Panc1 (cell line): Measurements from ENCODE around the gene FRMD1. TPM values are rescaled to one million over a fixed set of nuclear protein-coding genes. Genes with fewer than 3 reads are reported as not detected.

Experiments used
- ATAC-seq: fragments of 200-7000 bp; cut with Tn5 transposase; 2 replicates; pipeline ENCODE4 v1.9.1; 2020; ENCODE audit warnings: mild to moderate bottlenecking, moderate library complexity
- BruUV-seq: library from RNA; stranded (reverse); fragments of 400-500 nt; replicated peaks from 2 replicates; lab custom pipeline; 2021; lab: Mats Ljungman, UMichigan
- CTCF ChIA-PET: fragments of 300-600 bp; sonication (Branson Sonifier 250); formaldehyde crosslinking; loops from one replicate; lab custom pipeline; 2022; ENCODE audit warnings: antibody characterized with exemption; lab: Charles Lee
- POLR2A ChIA-PET: fragments of 300-600 bp; sonication (Branson Sonifier 250); formaldehyde crosslinking; loops from one replicate; lab custom pipeline; 2022; ENCODE audit warnings: antibody characterized with exemption; lab: Charles Lee
- DNase-seq: peaks from one replicate; pipeline ENCODE4 v3.0.0-alpha.2; 2010; ENCODE audit warnings: low read depth, low spot score
- H3K27ac ChIP-seq: 2 replicates; pipeline ENCODE4 v1.5.1; 2011; ENCODE audit warnings: mild to moderate bottlenecking, low read length, inconsistent platforms
- H3K27me3 ChIP-seq: fragments of 200-500 bp; sonication (Bioruptor generic); 2 replicates; pipeline ENCODE4 v1.6.0; 2014; ENCODE audit warnings: low read length, inconsistent platforms; ENCODE audit not compliant: control insufficient read depth, insufficient read depth
- H3K36me3 ChIP-seq: fragments of 200-500 bp; sonication (Bioruptor generic); 2 replicates; pipeline ENCODE4 v1.5.1; 2014; ENCODE audit warnings: inconsistent platforms, mild to moderate bottlenecking, low read length, moderate library complexity; ENCODE audit not compliant: control insufficient read depth, insufficient read depth
- H3K4me1 ChIP-seq: 2 replicates; pipeline ENCODE4 v1.5.1; 2011; ENCODE audit warnings: inconsistent platforms, mild to moderate bottlenecking, low read length, moderate library complexity; ENCODE audit not compliant: control insufficient read depth, insufficient read depth
- H3K4me3 ChIP-seq, 2 experiments: 2 replicates each; pipeline ENCODE4 v1.5.1; 2011 to 2012; ENCODE audit warnings: low read depth in 2 of 2, low read length in 2 of 2, mild to moderate bottlenecking in 2 of 2, inconsistent platforms in 1 of 2, moderate library complexity in 1 of 2
- H3K9me3 ChIP-seq: fragments of 200-500 bp; sonication (Bioruptor generic); 2 replicates; pipeline ENCODE4 v1.5.1; 2014; ENCODE audit warnings: low read depth, mild to moderate bottlenecking, inconsistent platforms, low read length, moderate library complexity; ENCODE audit not compliant: control insufficient read depth, insufficient read depth
- CTCF ChIP-seq: fragments of 450-650 bp; IDR thresholded peaks from 2 replicates; pipeline ENCODE4 v1.5.1; 2017; ENCODE audit warnings: mild to moderate bottlenecking
- POLR2AphosphoS5 ChIP-seq: IDR thresholded peaks from 2 replicates; pipeline ENCODE4 v1.6.1; 2012; ENCODE audit warnings: mild to moderate bottlenecking, low read depth, low read length, moderate library complexity
- SIN3A ChIP-seq: IDR thresholded peaks from 2 replicates; pipeline ENCODE4 v1.6.1; 2012; ENCODE audit warnings: low read depth, mild to moderate bottlenecking, low read length, moderate library complexity, borderline replicate concordance; ENCODE audit not compliant: insufficient read depth
- TCF7L2 ChIP-seq: IDR thresholded peaks from 2 replicates; pipeline ENCODE4 v1.6.1; 2011; ENCODE audit warnings: mild to moderate bottlenecking, low read depth, low read length, inconsistent platforms
- in situ Hi-C: cut with HindIII; loops from 2 replicates; pipeline ENCODE4 v1.10.0; 2016; ENCODE audit warnings: low sequenced_read_pairs, low pct_unique_long_range_greater_than_20kb
- intact Hi-C: fragments of 100-400 bp; cut with micrococcal nuclease; formaldehyde crosslinking; loops from one replicate; pipeline ENCODE4 v1.10.0; 2022; ENCODE audit not compliant: unreplicated experiment
- total RNA-seq: library from RNA; stranded (reverse); gene quantifications from one replicate; pipeline ENCODE4 v1.2.1, GENCODE V29; 2021; ENCODE audit not compliant: unreplicated experiment
- TF ChIP-seq, protein P1 (sequence below), 2 experiments: IDR thresholded peaks; 2 replicates each; pipeline ENCODE4 v1.6.1; 2011 to 2012; ENCODE audit warnings: low read depth in 2 of 2, control low read depth in 1 of 2, low read length in 1 of 2, mild to moderate bottlenecking in 1 of 2, moderate library complexity in 1 of 2; ENCODE audit not compliant: insufficient read depth in 1 of 2

Gene FRMD1
- total RNA-seq, 1 experiment from 2014 or later = 0.15 TPM

DNA sequence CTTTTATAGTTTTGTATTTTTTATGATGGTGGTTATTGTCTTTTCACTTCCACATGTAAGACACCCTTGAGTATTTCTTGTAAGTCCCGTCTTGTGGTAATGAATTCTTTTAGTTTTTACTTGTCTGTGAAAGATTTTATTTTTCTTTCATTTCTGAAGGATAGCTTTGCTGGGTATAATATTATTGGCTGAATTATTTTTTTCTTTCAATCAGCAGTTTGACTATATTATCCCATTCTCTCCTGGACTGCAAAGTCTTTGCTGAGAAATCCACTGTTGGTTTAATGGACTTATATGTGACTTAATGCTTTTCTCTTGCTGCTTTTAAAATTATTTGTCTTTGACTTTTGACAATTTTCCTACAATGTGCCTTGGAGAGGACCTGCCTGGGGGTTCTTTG, 67.7 kb downstream of the FRMD1 start:
- POLR2A ChIA-PET = no interaction called here
- BruUV-seq = no TSS peak
- H3K27ac ChIP-seq = no peak overlapping the region
- TF ChIP-seq POLR2AphosphoS5 (no peak), CTCF (no peak), TCF7L2 (no peak), SIN3A (no peak)
- TF ChIP-seq, protein P1, sequence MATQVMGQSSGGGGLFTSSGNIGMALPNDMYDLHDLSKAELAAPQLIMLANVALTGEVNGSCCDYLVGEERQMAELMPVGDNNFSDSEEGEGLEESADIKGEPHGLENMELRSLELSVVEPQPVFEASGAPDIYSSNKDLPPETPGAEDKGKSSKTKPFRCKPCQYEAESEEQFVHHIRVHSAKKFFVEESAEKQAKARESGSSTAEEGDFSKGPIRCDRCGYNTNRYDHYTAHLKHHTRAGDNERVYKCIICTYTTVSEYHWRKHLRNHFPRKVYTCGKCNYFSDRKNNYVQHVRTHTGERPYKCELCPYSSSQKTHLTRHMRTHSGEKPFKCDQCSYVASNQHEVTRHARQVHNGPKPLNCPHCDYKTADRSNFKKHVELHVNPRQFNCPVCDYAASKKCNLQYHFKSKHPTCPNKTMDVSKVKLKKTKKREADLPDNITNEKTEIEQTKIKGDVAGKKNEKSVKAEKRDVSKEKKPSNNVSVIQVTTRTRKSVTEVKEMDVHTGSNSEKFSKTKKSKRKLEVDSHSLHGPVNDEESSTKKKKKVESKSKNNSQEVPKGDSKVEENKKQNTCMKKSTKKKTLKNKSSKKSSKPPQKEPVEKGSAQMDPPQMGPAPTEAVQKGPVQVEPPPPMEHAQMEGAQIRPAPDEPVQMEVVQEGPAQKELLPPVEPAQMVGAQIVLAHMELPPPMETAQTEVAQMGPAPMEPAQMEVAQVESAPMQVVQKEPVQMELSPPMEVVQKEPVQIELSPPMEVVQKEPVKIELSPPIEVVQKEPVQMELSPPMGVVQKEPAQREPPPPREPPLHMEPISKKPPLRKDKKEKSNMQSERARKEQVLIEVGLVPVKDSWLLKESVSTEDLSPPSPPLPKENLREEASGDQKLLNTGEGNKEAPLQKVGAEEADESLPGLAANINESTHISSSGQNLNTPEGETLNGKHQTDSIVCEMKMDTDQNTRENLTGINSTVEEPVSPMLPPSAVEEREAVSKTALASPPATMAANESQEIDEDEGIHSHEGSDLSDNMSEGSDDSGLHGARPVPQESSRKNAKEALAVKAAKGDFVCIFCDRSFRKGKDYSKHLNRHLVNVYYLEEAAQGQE (IDR thresholded peaks at IDR 0.05; ENCODE audit: insufficient read depth in 1 of 2, low read depth in 2 of 2, low read length in 1 of 2) = no peak
- no peak for DNase-seq
- no peaks in the 10 kb centered on the region for H3K27me3 ChIP-seq
- H3K9me3 ChIP-seq = peaks cover 20% of the 10 kb centered on the region
- H3K4me3 ChIP-seq = no peak overlapping the region
- in situ Hi-C loops (no loop called here), intact Hi-C loops (no loop called here)
- H3K4me1 ChIP-seq = peaks cover 11% of the 10 kb centered on the region; the same call in 1 of the 2 replicates
- CTCF ChIA-PET = no interaction called here
- ATAC-seq = no peak
- H3K36me3 ChIP-seq = no peaks in the 10 kb centered on the region

- Histone ChIP-seq H3K9me3 (peaks cover 20% of the 10 kb centered on the region), H3K27me3 (no peaks in the 10 kb centered on the region), H3K4me3 (no peak overlapping the region), H3K36me3 (no peaks in the 10 kb centered on the region), H3K27ac (no peak overlapping the region; the same call in 1 of the 2 replicates), H3K4me1 (peaks cover 14% of the 10 kb centered on the region; the same call in 1 of the 2 replicates)
- ChIA-PET POLR2A (interaction anchor here (0.6 kb wide), 1 partner anchor 25 kb away, joined by 7 read pairs; no protein-coding TSS in a partner anchor), CTCF (no interaction called here)
- no TSS peak for BruUV-seq
- TF ChIP-seq SIN3A (no peak), POLR2AphosphoS5 (no peak), TCF7L2 (no peak), CTCF (no peak)
- TF ChIP-seq, protein P1 (IDR thresholded peaks at IDR 0.05; ENCODE audit: insufficient read depth in 1 of 2, low read depth in 2 of 2, low read length in 1 of 2) = no peak
- intact Hi-C loops (no loop called here), in situ Hi-C loops (no loop called here)
- DNase-seq (no peak), ATAC-seq (no peak)
These were observed 69.7 kb downstream of the FRMD1 start for GRCh38 chr6:168009331-168009730.
